Measurements from ENCODE around the gene TUFT1.
"Not testable (repeated sequence)": the region's sequence is repeated elsewhere in the genome, so short reads cannot be mapped to it uniquely, and the experiment has no call there.

TUFT1 gene

GRCh38 chr1:151584278-151584677, 44.2 kb downstream of the TUFT1 start:
- no peak for DNase-seq

GRCh38 chr1:151584780-151585179, 44.7 kb downstream of the TUFT1 start:
- no peak for DNase-seq

GRCh38 chr1:151585622-151586021, 45.5 kb downstream of the TUFT1 start:
- no peak for DNase-seq

- no peak for DNase-seq
Observed at GRCh38 chr1:151590961-151591360, 50.9 kb downstream of the TUFT1 start.

GRCh38 chr1:151593730-151594129, 53.6 kb downstream of the TUFT1 start:
- no peak for DNase-seq

- peak; percentile 70 to 78 (median 76) for DNase-seq
Observed at GRCh38 chr1:151594143-151594625, 54.1 kb downstream of the TUFT1 start.

- no peak for DNase-seq
Observed at GRCh38 chr1:151596166-151596953, 56.3 kb downstream of the TUFT1 start.

GRCh38 chr1:151602550-151602949, 62.4 kb downstream of the TUFT1 start:
- not testable (repeated sequence) for DNase-seq

- no peak for DNase-seq
Observed at GRCh38 chr1:151604291-151604690, 64.2 kb downstream of the TUFT1 start.

GRCh38 chr1:151606384-151606783, 66.3 kb downstream of the TUFT1 start:
- no peak for DNase-seq

GRCh38 chr1:151606857-151607256, 66.7 kb downstream of the TUFT1 start:
- no peak for DNase-seq

- no peak for DNase-seq
Observed at GRCh38 chr1:151610142-151610541, 70.0 kb downstream of the TUFT1 start.

- DNase-seq = no peak
Observed at GRCh38 chr1:151611288-151611790, 71.2 kb downstream of the TUFT1 start.

GRCh38 chr1:151611832-151612500, 71.9 kb downstream of the TUFT1 start, which contains the start of gene SNX27:
Gene SNX27, plus strand, starts transcription at chr1:151612050. Its CDS starts 152 bp downstream, at chr1:151612202.
- DNase-seq = peak; percentile 65 to 81 (median 79)

GRCh38 chr1:151612501-151613281, 72.6 kb downstream of the TUFT1 start:
- no peak for DNase-seq

- DNase-seq = no peak
Observed at GRCh38 chr1:151613282-151613780, 73.2 kb downstream of the TUFT1 start.

- no peak for DNase-seq
Observed at GRCh38 chr1:151615711-151616504, 75.8 kb downstream of the TUFT1 start.

- no peak for DNase-seq
Observed at GRCh38 chr1:151616505-151616849, 76.4 kb downstream of the TUFT1 start.

- no peak for DNase-seq
Observed at GRCh38 chr1:151618003-151618402, 77.9 kb downstream of the TUFT1 start.

GRCh38 chr1:151618470-151618869, 78.4 kb downstream of the TUFT1 start:
- no peak for DNase-seq

GRCh38 chr1:151618996-151619395, 78.9 kb downstream of the TUFT1 start:
- not testable (repeated sequence) for DNase-seq

- no peak for DNase-seq
Observed at GRCh38 chr1:151619489-151620093, 79.5 kb downstream of the TUFT1 start.

All from activated CD4-positive, CD25-positive, alpha-beta regulatory T cell (primary cell).